NCI-H1694 treated with DMSO at 0.1 percent for 48 hours (cell line): ENCODE results near the gene SLCO4A1.

Experiments
- DNase-seq: peaks from one replicate; lab custom pipeline; 2025; lab: John Stamatoyannopoulos, UW

The SLCO4A1 gene

GRCh38 chr20:62715201-62715600 lies 72.9 kb downstream of the SLCO4A1 start:
- no peak for DNase-seq

GRCh38 chr20:62716198-62716940 lies 74.1 kb downstream of the SLCO4A1 start:
- no peak for DNase-seq

GRCh38 chr20:62716941-62717310 lies 74.6 kb downstream of the SLCO4A1 start:
- DNase-seq, result no peak

- no peak for DNase-seq
These were observed 75.6 kb downstream of the SLCO4A1 start for GRCh38 chr20:62717933-62718332.

GRCh38 chr20:62718546-62718945 lies 76.2 kb downstream of the SLCO4A1 start:
- no peak for DNase-seq

GRCh38 chr20:62719250-62719935 lies 77.1 kb downstream of the SLCO4A1 start:
- DNase-seq, result no peak
